ENCODE measurements around the gene ADGRA3. TPM values are rescaled to one million over a fixed set of nuclear protein-coding genes. Genes with fewer than 3 reads are reported as not detected.

ADGRA3 gene
- total and polyA plus RNA-seq, 2 of the 13 experiments (the other 11 are each of a cell fraction or from before 2014, with no cell fraction given), result 32.2 to 40.8 TPM

DNA sequence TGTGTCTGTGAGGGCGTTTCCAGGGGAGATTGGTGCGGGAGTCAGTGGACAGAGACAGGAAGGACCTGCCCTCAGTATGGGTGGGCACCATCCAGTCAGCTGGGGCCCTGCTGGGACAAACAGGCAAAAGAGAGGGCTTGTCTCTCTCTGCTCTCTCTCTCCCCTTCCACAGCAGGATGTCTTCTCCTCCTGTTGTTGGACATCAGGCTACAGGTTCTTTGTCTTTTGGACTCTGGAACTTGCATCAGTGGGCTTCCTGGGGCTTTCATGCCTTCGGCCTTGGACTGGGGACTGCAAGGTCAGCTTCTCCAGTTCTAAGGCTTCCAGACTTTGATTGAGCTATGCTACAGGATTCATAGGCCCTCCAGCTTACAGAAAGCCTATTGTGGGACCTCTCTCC is 59.6 kb downstream of the ADGRA3 start (continued):
- TF ChIP-seq, protein P1, sequence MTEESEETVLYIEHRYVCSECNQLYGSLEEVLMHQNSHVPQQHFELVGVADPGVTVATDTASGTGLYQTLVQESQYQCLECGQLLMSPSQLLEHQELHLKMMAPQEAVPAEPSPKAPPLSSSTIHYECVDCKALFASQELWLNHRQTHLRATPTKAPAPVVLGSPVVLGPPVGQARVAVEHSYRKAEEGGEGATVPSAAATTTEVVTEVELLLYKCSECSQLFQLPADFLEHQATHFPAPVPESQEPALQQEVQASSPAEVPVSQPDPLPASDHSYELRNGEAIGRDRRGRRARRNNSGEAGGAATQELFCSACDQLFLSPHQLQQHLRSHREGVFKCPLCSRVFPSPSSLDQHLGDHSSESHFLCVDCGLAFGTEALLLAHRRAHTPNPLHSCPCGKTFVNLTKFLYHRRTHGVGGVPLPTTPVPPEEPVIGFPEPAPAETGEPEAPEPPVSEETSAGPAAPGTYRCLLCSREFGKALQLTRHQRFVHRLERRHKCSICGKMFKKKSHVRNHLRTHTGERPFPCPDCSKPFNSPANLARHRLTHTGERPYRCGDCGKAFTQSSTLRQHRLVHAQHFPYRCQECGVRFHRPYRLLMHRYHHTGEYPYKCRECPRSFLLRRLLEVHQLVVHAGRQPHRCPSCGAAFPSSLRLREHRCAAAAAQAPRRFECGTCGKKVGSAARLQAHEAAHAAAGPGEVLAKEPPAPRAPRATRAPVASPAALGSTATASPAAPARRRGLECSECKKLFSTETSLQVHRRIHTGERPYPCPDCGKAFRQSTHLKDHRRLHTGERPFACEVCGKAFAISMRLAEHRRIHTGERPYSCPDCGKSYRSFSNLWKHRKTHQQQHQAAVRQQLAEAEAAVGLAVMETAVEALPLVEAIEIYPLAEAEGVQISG (CRISPR knock-in tag; IDR thresholded peaks at IDR 0.05), result peak; percentile 41; the same call in 1 of the 2 replicates
- TF ChIP-seq TAF1 (CRISPR knock-in tag; IDR thresholded peaks at IDR 0.05), result no peak
- no peak for TF ChIP-seq ZSCAN30 (CRISPR knock-in tag; IDR thresholded peaks at IDR 0.05)
- peak; percentile 57; the same call in 1 of the 2 replicates for TF ChIP-seq CEBPB (IDR thresholded peaks at IDR 0.05; ENCODE audit: borderline replicate concordance, low read depth, low read length)
- TF ChIP-seq PHF8 (CRISPR knock-in tag; IDR thresholded peaks at IDR 0.05), result peak; percentile 39; the same call in 1 of the 2 replicates
- TF ChIP-seq ZFX (CRISPR knock-in tag; IDR thresholded peaks at IDR 0.05; ENCODE audit: low read depth), result peak; percentile 48
- TF ChIP-seq HMG20A (CRISPR knock-in tag; IDR thresholded peaks at IDR 0.05; ENCODE audit: borderline replicate concordance), result peak; percentile 81; the same call in 1 of the 2 replicates
- TF ChIP-seq HDAC2 (CRISPR knock-in tag; IDR thresholded peaks at IDR 0.05), result peak; percentile 89
- TF ChIP-seq, protein P2, sequence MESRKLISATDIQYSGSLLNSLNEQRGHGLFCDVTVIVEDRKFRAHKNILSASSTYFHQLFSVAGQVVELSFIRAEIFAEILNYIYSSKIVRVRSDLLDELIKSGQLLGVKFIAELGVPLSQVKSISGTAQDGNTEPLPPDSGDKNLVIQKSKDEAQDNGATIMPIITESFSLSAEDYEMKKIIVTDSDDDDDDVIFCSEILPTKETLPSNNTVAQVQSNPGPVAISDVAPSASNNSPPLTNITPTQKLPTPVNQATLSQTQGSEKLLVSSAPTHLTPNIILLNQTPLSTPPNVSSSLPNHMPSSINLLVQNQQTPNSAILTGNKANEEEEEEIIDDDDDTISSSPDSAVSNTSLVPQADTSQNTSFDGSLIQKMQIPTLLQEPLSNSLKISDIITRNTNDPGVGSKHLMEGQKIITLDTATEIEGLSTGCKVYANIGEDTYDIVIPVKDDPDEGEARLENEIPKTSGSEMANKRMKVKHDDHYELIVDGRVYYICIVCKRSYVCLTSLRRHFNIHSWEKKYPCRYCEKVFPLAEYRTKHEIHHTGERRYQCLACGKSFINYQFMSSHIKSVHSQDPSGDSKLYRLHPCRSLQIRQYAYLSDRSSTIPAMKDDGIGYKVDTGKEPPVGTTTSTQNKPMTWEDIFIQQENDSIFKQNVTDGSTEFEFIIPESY (CRISPR knock-in tag; IDR thresholded peaks at IDR 0.05), result peak; percentile 45; the same call in 1 of the 2 replicates
- no peak for TF ChIP-seq ZNF562 (CRISPR knock-in tag; IDR thresholded peaks at IDR 0.05; ENCODE audit: borderline replicate concordance)
- TF ChIP-seq, protein P3, sequence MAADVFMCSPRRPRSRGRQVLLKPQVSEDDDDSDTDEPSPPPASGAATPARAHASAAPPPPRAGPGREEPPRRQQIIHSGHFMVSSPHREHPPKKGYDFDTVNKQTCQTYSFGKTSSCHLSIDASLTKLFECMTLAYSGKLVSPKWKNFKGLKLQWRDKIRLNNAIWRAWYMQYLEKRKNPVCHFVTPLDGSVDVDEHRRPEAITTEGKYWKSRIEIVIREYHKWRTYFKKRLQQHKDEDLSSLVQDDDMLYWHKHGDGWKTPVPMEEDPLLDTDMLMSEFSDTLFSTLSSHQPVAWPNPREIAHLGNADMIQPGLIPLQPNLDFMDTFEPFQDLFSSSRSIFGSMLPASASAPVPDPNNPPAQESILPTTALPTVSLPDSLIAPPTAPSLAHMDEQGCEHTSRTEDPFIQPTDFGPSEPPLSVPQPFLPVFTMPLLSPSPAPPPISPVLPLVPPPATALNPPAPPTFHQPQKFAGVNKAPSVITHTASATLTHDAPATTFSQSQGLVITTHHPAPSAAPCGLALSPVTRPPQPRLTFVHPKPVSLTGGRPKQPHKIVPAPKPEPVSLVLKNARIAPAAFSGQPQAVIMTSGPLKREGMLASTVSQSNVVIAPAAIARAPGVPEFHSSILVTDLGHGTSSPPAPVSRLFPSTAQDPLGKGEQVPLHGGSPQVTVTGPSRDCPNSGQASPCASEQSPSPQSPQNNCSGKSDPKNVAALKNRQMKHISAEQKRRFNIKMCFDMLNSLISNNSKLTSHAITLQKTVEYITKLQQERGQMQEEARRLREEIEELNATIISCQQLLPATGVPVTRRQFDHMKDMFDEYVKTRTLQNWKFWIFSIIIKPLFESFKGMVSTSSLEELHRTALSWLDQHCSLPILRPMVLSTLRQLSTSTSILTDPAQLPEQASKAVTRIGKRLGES (CRISPR knock-in tag; IDR thresholded peaks at IDR 0.05; ENCODE audit: borderline replicate concordance), result no peak
